Prostate gland (tissue), 2 donors: ENCODE data around the gene ZNF366.

Experiments
- POLR2A ChIP-seq: fragments of 450-650 bp; IDR thresholded peaks from one replicate; pipeline ENCODE4 v1.6.1; 2016; ENCODE audit warnings: antibody characterized with exemption, mild to moderate bottlenecking
- POLR2AphosphoS5 ChIP-seq: sonication (generic); formaldehyde crosslinking; IDR thresholded peaks from one replicate; pipeline ENCODE4 v1.6.1; 2017; ENCODE audit warnings: antibody characterized with exemption
- TF ChIP-seq, protein P1 (sequence below), 4 experiments: fragments of 200-600 bp in 2 of 4; fragments of 450-650 bp in 2 of 4; sonication (generic) in 2 of 4; IDR thresholded peaks; 1 replicate in 3 of 4; 2 replicates in 1 of 4; pipeline ENCODE4 v1.5.1; 2016 to 2019; ENCODE audit warnings: antibody characterized with exemption in 4 of 4, mild to moderate bottlenecking in 2 of 4, moderate library complexity in 2 of 4

DNA sequence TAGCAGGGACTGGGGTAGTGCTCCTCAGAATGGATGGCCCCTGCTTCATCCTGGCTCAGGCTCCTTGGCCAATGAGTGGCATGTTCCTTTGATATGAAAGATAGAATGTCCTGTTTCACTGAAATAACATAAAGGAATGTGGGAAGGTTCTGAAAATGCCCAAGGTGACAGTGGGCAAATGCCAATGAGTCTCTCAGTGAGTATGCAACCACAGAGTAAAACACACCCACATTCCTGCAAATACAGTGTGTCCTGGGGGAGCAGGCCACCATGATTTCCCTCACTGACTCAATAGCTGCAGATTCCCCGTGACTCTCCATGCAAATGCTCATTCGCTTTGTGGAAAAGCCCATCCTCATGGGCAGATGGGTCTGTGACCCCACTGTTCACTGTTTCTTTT, 36.4 kb downstream of the ZNF366 start:
- TF ChIP-seq, protein P1, sequence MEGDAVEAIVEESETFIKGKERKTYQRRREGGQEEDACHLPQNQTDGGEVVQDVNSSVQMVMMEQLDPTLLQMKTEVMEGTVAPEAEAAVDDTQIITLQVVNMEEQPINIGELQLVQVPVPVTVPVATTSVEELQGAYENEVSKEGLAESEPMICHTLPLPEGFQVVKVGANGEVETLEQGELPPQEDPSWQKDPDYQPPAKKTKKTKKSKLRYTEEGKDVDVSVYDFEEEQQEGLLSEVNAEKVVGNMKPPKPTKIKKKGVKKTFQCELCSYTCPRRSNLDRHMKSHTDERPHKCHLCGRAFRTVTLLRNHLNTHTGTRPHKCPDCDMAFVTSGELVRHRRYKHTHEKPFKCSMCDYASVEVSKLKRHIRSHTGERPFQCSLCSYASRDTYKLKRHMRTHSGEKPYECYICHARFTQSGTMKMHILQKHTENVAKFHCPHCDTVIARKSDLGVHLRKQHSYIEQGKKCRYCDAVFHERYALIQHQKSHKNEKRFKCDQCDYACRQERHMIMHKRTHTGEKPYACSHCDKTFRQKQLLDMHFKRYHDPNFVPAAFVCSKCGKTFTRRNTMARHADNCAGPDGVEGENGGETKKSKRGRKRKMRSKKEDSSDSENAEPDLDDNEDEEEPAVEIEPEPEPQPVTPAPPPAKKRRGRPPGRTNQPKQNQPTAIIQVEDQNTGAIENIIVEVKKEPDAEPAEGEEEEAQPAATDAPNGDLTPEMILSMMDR (IDR thresholded peaks at IDR 0.05): no peak
- TF ChIP-seq POLR2A (no peak), POLR2AphosphoS5 (no peak)
